HL-60 (cell line): Measurements from ENCODE around the gene DIS3L2.
"Not testable (repeated sequence)": the region's sequence is repeated elsewhere in the genome, so short reads cannot be mapped to it uniquely, and the experiment has no call there.

Source experiments
- CTCF ChIP-seq: IDR thresholded peaks from one replicate; pipeline ENCODE4 v1.5.1; 2011; ENCODE audit warnings: low read length, control low read depth, inconsistent platforms; ENCODE audit not compliant: insufficient read depth
- GABPA ChIP-seq: IDR thresholded peaks from 2 replicates; pipeline ENCODE4 v1.6.1; 2012; ENCODE audit warnings: low read depth
- POLR2AphosphoS5 ChIP-seq: IDR thresholded peaks from 2 replicates; pipeline ENCODE4 v1.6.1; 2012; ENCODE audit warnings: low read depth

- not testable (repeated sequence) for TF ChIP-seq CTCF, POLR2AphosphoS5, GABPA
These were observed 373.8 kb downstream of the DIS3L2 start for GRCh38 chr2:232335206-232335858.
